Small intestine (tissue), 7 donors: ENCODE data around the gene TIPIN. TPM values are rescaled to one million over a fixed set of nuclear protein-coding genes. Genes with fewer than 3 reads are reported as not detected.

ENCODE experiments used
- DNase-seq, 2 donors: peaks; one replicate each; pipeline versions ENCODE4 v3.0.0 to v3.0.0-alpha.2; 2013
- FAIRE-seq: peaks from 2 replicates; lab custom pipeline; 2012; peaks lifted over from hg19 to GRCh38; lab: Jason Lieb, UNC
- H3K27ac ChIP-seq, 3 donors: one replicate each; pipeline ENCODE4 v1.5.1; 2013; ENCODE audit warnings: low read length in 2 of 3, mild to moderate bottlenecking in 2 of 3, control low read depth in 1 of 3, inconsistent platforms in 1 of 3, low read depth in 1 of 3, moderate library complexity in 1 of 3
- H3K27me3 ChIP-seq, 3 donors: one replicate each; pipeline ENCODE4 v1.6.1; 2013; ENCODE audit warnings: low read length in 3 of 3, inconsistent platforms in 1 of 3; ENCODE audit not compliant: control insufficient read depth in 3 of 3, insufficient read depth in 3 of 3
- H3K36me3 ChIP-seq, 3 donors: one replicate each; pipeline ENCODE4 v1.6.1; 2013; ENCODE audit warnings: low read length in 3 of 3, inconsistent platforms in 1 of 3, low read depth in 1 of 3, mild to moderate bottlenecking in 1 of 3, moderate library complexity in 1 of 3; ENCODE audit not compliant: control insufficient read depth in 3 of 3, insufficient read depth in 2 of 3
- H3K4me1 ChIP-seq, 3 donors: one replicate each; pipeline ENCODE4 v1.6.1; 2013; ENCODE audit warnings: low read length in 2 of 3, inconsistent platforms in 1 of 3, low read depth in 1 of 3, mild to moderate bottlenecking in 1 of 3, moderate library complexity in 1 of 3; ENCODE audit not compliant: control insufficient read depth in 3 of 3, insufficient read depth in 2 of 3
- H3K4me3 ChIP-seq, 3 donors: one replicate each; pipeline ENCODE4 v1.5.1; 2013; ENCODE audit warnings: low read length in 3 of 3, control low read depth in 1 of 3, inconsistent platforms in 1 of 3, low read depth in 1 of 3, mild to moderate bottlenecking in 1 of 3, moderate library complexity in 1 of 3
- H3K9me3 ChIP-seq, 2 donors: one replicate each; pipeline ENCODE4 v1.6.1; 2013; ENCODE audit warnings: low read depth in 1 of 2, low read length in 1 of 2; ENCODE audit not compliant: control insufficient read depth in 2 of 2, insufficient read depth in 1 of 2
- WGBS, 3 donors: extraction: QIAGEN DNeasy Blood & Tissue Kit; methylation state at CpG; one replicate each; pipeline ENCODE4 v1.1.7; 2013; 5-methylcytosine and 5-hydroxymethylcytosine counted together
- polyA plus RNA-seq, 4 donors: library from polyadenylated mRNA; stranded (reverse) in 3 of 4; unstranded in 1 of 4; fragments of 200-250 nt in 3 of 4; fragments of 120-200 nt in 1 of 4; gene quantifications; one replicate each; pipeline versions ENCODE4 v1.2.1 to v1.2.3, GENCODE V29; 2013
- donor health status: healthy with polysubstance abuse.
- donor health status: control.
- donor health status: control.
- donor health status: Bipolar disorder and iron deficiency.
- donor health status: healthy.

Gene TIPIN
- polyA plus RNA-seq, 4 donors = 0.27 to 10.8 (median 3.9) TPM

DNA sequence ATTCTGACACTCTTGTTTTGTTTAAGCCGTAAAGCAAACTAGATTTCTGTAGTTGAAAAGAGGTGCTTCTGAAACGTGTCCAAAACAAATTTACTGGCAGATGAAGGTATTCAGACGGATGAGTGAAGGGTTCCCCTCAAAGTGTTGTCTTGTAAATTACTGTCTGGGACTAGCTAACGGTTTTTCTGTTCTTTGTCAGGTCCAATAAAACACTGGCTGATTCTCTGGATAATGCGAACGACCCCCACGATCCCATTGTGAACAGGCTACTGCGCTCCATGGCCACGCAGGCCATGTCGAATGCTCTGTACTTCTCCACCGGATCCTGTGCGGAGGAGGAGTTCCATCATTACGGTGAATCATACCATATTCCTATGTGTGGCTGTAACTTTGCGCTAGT, 27.7 kb downstream of the TIPIN start:
- peaks cover 11 to 46% (median 23%) of the 10 kb centered on the region in 3 donors for H3K36me3 ChIP-seq
- FAIRE-seq = no peak

DNA sequence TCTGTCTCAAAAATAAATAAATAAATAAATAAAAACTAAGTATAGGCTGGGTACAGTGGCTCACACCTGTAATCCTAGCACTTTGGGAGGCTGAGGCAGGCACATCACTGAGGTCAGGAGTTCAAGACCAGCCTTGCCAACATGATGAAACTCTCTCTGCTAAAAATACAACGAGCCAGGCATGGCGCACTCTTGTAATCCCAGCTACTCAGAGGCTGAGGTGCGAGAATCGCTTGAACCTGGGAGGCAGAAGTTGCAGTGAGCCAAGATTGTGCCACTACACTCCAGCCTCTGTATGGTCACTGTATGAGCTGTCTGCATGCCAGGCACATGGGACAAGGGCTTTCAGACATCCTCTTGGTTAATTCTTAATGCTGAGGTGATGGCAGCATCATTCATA, 28.7 kb downstream of the TIPIN start:
- Histone ChIP-seq H3K9me3 (no peaks in the 10 kb centered on the region), H3K27ac (no peak overlapping the region), H3K4me1 (no peaks in the 10 kb centered on the region), H3K4me3 (no peak overlapping the region), H3K27me3 (no peaks in the 10 kb centered on the region), H3K36me3 (peaks cover 11 to 51% (median 27%) of the 10 kb centered on the region in 3 donors)
- no peak for DNase-seq
- 94 to 99% (median 96%) methylated on average over 4 of the region's 4 CpGs for WGBS, 3 donors
- FAIRE-seq = no peak

More for the DNA sequence above, 27.7 kb downstream of the TIPIN start:
- no peak overlapping the region for H3K27ac ChIP-seq
- H3K27me3 ChIP-seq = no peaks in the 10 kb centered on the region
- H3K4me1 ChIP-seq = no peaks in the 10 kb centered on the region
- whole genome bisulfite sequencing, 3 donors = 95 to 97% (median 95%) methylated on average over 14 of the region's 14 CpGs
- H3K9me3 ChIP-seq = no peaks in the 10 kb centered on the region
- H3K4me3 ChIP-seq = no peak overlapping the region
- no peak for DNase-seq

DNA sequence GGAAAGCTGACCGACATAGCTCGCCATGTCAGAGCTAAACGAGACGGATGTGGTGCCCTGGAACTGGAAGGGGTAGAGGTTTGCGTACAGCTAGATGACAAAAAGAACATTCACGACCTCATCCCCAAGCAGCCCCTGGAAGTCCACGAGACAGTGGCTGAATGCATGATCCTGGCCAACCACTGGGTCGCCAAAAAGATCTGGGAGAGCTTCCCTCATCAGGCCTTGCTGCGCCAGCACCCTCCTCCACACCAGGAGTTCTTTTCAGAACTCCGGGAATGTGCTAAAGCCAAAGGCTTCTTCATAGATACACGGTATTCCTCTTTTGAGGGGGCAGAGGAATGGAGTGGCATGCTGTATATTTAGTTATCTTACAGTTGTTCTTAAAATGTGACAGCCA, 30.4 kb downstream of the TIPIN start:
- Histone ChIP-seq H3K27me3 (no peaks in the 10 kb centered on the region), H3K4me1 (no peaks in the 10 kb centered on the region), H3K9me3 (no peaks in the 10 kb centered on the region), H3K27ac (no peak overlapping the region), H3K36me3 (peaks cover 11 to 49% (median 29%) of the 10 kb centered on the region in 3 donors), H3K4me3 (no peak overlapping the region)
- DNase-seq (no peak), FAIRE-seq (no peak)
- WGBS, 3 donors = 94 to 97% (median 96%) methylated on average over 11 of the region's 11 CpGs

DNA sequence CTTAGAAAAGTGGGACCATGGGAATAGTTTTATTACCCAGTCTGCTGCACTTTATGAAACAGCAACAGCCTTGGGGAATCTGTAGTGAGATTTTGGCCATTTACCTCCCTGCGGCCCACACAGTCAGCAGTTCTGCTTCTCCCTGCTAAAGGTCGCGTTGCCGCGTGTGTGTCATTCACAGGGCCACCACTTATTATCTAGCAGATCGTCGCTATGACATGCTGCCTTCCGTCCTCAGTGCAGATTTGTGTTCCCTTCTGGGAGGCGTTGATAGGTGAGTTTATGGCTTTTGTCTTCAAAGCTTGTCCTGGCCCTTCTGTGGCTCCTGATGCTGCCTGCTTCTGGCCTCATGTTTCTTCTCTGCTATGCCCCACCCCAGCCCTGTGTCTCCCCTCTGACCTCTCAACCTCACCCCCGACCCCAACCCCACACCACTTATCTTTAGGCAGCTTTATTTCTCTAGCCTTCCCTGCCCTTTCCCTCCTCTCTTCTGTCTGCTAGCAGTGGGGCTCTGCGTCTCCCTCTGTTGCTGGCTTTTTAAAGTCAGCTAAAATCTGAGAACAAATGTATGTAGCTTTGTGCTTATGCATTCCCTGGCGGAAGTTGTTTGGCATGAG, 33.1 kb downstream of the TIPIN start:
- Histone ChIP-seq H3K4me1 (no peaks in the 10 kb centered on the region), H3K27ac (no peak overlapping the region), H3K27me3 (no peaks in the 10 kb centered on the region), H3K4me3 (no peak overlapping the region), H3K9me3 (no peaks in the 10 kb centered on the region), H3K36me3 (peaks cover 9 to 47% (median 17%) of the 10 kb centered on the region in 3 donors)
- no peak for FAIRE-seq
- DNase-seq = peak in 1 of 2 donors; percentile 4
- WGBS, 3 donors = 79 to 90% (median 88%) methylated on average over 12 of the region's 12 CpGs

DNA sequence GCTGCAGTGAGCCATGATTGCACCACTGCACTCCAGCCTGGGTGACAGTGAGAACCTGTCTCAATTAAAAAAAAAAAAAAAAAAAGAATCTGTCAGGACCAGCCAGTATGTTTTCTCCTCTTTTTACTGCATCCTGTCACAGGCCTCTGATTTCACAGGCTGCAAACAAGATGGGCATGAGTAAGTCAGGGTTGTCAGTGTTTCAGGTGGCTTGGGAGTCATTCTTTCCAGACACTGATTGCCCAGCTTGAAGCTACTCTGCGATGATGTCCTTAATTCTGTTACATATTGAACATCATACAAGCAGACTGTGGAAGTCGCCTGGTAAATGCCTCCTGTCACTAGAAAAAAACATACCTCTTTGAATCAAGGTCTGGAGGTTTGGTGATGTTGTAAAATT, 44.3 kb downstream of the TIPIN start:
- Histone ChIP-seq H3K4me3 (no peak overlapping the region), H3K9me3 (no peaks in the 10 kb centered on the region), H3K4me1 (no peaks in the 10 kb centered on the region), H3K36me3 (peaks cover 16 to 52% (median 20%) of the 10 kb centered on the region in 3 donors), H3K27me3 (no peaks in the 10 kb centered on the region), H3K27ac (no peak overlapping the region)
- WGBS, 3 donors = 86 to 93% (median 91%) methylated on average over 2 of the region's 2 CpGs
- FAIRE-seq = no peak
- DNase-seq = no peak

DNA sequence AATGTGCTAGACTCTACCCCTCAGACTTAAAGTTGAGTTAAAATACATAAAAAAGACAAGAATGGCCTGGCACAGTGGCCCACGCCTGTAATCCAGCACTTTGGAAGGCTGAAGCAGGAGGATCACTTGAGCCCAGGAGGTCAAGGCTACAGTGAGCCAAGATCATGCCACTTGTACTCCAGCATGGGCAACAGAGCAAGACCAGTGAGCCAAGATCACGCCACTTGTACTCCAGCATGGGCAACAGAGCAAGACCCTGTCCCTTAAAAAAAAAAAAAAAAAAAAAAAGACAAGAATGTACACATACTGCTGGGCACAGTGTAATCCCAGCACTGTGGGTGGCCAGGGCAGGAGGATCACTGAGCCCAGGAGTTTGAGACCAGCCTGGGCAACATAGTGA, 45.7 kb downstream of the TIPIN start:
- Histone ChIP-seq H3K4me3 (no peak overlapping the region), H3K36me3 (peaks cover 13 to 43% (median 14%) of the 10 kb centered on the region in 3 donors), H3K4me1 (no peaks in the 10 kb centered on the region), H3K27me3 (no peaks in the 10 kb centered on the region), H3K9me3 (no peaks in the 10 kb centered on the region), H3K27ac (no peak overlapping the region)
- FAIRE-seq (no peak), DNase-seq (no peak)
- 86 to 97% (median 89%) methylated on average over 2 of the region's 2 CpGs for WGBS, 3 donors

DNA sequence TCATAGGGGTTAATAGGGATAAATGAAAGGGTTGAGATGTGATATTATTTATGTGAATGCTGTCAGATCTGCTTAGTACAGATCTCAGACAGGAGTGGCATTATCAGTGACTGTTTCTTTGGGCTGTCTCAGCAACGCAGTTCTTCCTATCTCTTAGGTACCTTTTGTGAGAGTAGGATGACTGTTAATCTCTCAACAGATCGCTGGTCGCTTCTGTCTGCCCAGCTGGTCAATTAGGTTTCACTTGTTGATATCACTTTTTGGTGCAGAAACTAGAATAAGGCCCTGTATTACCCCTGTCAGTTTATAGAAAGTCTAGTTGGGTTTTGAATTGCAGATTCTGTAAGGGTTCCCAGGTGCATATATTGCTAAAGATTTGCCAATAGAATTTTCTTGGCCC, 46.7 kb downstream of the TIPIN start:
- H3K27ac ChIP-seq = no peak overlapping the region
- peaks cover 13 to 41% (median 13%) of the 10 kb centered on the region in 3 donors for H3K36me3 ChIP-seq
- FAIRE-seq (no peak), DNase-seq (no peak)
- H3K9me3 ChIP-seq = no peaks in the 10 kb centered on the region
- no peak overlapping the region for H3K4me3 ChIP-seq
- 89 to 93% (median 91%) methylated on average over 3 of the region's 3 CpGs for WGBS, 3 donors
- no peaks in the 10 kb centered on the region for H3K27me3 ChIP-seq
- no peaks in the 10 kb centered on the region for H3K4me1 ChIP-seq

DNA sequence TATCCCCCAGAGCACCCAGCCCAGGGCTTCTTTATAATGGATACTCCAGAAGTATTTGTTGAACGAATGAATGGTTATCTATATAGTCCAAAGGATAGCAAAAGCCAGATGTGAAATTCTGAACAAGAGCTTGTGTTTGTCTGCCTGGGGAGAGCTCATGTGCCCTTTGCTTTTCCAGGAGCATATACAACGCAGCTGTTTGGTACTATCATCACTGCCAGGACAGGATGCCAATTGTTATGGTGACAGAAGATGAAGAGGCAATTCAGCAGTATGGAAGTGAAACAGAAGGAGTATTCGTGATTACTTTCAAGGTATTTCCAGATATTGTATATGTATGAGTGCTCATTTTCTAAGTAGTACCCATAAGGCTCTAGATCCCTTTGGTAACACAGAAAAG, 48.0 kb downstream of the TIPIN start:
- WGBS, 3 donors = 94 to 100% (median 95%) methylated on average over 3 of the region's 3 CpGs
- Histone ChIP-seq H3K36me3 (peaks cover 9 to 37% (median 13%) of the 10 kb centered on the region in 3 donors), H3K4me3 (no peak overlapping the region), H3K9me3 (no peaks in the 10 kb centered on the region), H3K27ac (no peak overlapping the region), H3K4me1 (no peaks in the 10 kb centered on the region), H3K27me3 (no peaks in the 10 kb centered on the region)
- DNase-seq (no peak), FAIRE-seq (no peak)

DNA sequence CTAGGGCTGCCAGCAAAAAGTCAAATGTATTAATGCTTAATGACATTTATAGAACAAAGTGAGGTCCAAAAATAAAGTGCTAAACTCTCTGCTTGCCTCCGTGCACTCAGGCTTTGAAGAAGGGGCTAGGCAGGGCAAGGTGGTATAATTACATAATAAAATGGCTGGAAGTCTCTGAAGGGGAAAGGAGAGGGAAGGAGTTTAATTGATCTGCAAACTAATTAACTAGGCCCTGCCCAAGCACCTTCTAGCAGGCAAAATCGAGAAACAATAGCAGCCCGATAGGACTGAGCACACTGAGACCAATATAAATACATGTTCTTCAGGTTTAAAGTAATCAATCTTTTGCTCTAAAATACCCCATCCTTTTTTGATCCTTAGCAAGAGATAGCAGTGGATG, 50.1 kb downstream of the TIPIN start:
- WGBS, 3 donors = 44 to 68% (median 56%) methylated on average over 3 of the region's 3 CpGs

More for the DNA sequence above, 50.1 kb downstream of the TIPIN start:
- FAIRE-seq = no peak
- H3K4me1 ChIP-seq = no peaks in the 10 kb centered on the region
- no peak overlapping the region for H3K4me3 ChIP-seq
- no peak for DNase-seq
- H3K9me3 ChIP-seq = no peaks in the 10 kb centered on the region
- no peak overlapping the region for H3K27ac ChIP-seq
- H3K36me3 ChIP-seq = peaks cover 2 to 28% (median 9%) of the 10 kb centered on the region in 3 donors
- no peaks in the 10 kb centered on the region for H3K27me3 ChIP-seq
